GM18517 (cell line): ENCODE results near the gene LIMA1.
"Not testable (repeated sequence)": the region's sequence is repeated elsewhere in the genome, so short reads cannot be mapped to it uniquely, and the experiment has no call there.

ENCODE experiments used
- ATAC-seq: cut with Tn5 transposase; IDR thresholded peaks from one replicate; pipeline ENCODE4 v1.9.1; 2021; ENCODE audit warnings: mild to moderate bottlenecking, moderate library complexity; ENCODE audit not compliant: unreplicated experiment

Gene LIMA1

DNA sequence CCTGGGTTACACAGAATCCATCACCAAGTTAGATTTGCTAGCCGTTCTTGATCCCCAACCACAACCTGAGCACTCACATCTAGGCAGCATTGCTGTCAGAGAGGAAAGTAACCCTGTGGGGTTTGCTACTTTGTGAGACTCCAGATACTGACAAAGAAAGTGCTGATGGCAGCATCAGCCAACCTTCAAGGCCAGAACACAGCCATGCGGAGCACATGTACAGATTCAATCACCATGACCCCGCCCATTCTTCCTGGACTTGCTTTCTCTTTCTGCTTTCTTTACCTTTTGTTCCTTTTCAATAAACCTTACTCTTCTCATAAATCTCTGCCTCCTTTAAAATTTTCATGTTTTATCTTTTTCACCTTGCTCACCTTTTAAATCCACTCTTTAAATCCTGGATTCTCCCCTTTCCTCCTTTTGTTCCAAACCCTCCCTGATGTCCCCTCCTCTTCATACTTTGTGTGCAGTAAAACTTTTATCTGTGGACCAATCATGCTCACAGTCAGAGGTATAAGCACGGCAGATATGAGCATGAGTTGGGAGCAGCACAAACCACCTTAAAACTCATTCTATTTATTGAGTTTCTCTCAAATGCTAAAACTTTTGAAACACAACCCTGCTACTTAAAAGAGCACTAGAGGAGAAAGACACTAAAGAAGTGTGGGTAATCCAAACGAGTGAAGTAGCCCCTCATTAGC is 94.3 kb downstream of the LIMA1 start:
- no peak for ATAC-seq

DNA sequence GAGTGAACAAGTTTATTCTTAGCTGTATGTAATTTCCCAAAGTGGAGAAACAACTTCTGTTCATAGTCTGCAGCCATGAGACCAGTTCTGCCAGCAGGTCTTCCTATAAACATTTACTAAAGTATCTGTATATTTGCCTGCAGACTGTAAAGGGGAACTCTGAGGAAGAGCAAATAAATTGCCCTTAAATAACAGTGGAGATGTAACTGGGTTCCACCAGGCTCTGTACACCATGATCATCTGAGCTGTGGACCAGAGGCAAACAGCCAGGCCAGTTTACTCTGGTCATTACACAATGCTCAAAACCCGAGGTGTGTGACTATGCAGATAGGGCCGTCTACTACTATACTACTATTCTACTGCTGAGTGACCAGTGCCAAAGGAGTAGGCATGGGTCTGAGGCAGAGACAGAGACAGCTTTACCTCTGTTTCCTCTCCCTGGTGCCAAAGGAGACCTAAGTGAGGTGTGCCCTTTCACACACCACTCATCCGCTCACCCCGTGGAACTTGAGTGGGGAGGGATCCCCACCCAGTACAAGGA is 95.0 kb downstream of the LIMA1 start:
- ATAC-seq, result no peak

DNA sequence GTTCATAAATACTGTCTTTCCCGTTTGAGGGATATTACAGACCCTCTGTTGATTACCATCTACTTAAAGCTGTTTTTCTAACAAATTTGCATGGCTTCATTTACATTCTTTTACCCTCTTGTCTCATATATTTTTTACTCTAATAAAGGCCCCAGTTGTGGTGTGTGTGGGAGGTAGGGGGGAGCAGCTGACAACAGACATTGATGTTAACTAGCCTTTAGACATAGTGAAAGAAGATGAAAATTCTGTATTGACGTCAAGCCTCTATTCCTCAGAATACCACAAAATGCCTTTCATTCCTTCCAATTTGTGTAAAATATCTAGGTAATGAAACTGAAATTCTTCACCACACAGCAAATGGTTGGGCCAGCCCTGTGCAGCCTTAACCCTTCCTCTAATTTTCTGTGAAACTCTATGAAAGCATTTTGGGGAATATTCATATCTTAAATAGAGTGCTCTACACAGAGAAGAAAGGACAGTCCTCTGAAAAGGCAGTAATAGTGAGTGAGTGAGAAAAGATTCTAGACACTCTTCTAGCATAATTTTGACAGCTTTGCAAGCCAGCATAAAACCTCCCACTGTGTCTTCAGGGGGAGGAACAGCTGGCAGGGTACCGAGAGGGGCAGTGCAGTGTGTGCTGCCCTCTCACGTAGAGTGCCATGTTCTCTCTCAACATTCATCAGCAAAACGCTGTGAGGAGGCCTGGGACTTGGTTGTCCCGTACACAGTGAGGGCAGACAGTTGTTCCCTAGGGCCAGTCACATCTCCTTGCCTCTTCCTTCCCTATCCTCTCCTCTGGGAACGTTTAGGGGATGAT is 96.0 kb downstream of the LIMA1 start:
- peak; percentile 64 for ATAC-seq

DNA sequence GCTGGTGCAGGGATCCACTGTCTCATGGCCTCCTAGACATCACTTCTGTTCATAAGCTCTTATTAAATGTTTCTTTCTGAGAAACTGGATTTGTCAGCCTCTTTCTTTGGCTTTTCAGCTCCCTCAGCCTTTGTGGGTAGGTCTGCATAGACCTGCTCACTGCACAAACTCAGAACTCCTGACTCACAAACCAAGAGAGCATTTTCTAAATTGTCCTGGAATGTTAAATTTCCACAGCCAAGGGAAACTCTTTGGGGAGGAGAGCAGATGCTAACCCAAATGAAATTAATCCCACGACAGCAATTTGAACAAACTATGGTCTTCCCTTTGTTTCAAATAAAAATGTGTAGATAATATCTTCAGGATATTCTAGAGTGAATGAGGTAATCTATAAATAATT is 96.6 kb downstream of the LIMA1 start:
- no peak for ATAC-seq

DNA sequence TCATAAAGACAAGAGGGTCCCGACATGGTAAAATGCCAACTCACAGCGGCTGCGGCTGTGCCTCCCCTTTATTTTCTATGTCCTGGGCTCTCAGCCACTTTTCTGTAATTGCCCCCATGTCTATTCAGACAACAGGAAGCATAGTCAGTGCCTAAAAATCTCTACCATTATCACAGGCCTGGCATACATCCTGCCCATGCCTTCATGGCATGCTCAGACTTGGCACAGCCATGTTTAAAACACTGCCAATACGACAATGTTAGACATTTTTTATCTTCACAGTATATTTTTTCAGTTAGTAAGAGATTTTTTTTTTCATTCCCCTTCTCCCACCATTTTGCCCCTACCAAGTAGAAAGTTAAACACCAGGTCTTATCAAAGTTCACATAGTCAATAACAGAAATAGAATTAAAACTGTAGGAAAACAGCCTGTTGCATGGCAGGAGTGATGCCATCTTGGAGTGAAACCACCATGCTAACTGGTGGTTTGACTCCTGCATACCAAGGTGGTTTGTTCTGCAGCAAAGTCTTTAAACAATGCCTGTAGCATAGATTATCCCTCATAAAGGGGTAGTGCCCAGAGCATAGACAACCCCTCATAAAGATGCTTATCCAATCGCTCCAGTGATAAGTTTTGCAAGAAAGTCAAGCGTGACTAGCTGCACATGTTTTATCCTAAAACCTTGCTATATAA is 97.2 kb downstream of the LIMA1 start:
- ATAC-seq, result no peak

DNA sequence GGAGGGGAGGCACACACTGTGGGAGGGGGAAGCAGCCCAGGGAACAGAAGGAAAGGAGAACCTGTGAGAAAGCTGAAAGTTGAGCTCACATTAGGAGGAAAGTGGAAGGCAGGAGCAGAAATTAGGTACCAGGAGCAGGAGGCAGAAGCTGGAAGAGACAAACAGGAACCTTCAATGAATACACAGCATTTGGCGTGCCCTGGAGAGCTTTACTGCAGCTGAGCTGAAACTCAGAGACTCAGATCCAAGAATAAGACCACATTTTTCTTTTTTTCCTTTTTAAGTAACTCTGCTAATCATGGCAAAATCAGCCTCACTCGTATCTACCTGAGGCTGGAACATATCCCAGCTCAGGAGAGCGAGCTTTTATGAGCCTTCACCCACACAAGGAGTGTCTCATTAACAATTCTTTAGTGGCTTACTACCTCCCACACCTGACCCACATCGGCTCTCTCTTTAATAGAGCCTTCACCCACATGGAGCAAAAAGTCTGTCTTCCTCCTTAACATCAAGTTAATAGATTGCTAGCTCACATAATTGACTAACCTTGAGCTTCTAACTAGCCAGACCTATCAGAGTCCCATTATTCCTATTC is 97.9 kb downstream of the LIMA1 start:
- no peak for ATAC-seq

DNA sequence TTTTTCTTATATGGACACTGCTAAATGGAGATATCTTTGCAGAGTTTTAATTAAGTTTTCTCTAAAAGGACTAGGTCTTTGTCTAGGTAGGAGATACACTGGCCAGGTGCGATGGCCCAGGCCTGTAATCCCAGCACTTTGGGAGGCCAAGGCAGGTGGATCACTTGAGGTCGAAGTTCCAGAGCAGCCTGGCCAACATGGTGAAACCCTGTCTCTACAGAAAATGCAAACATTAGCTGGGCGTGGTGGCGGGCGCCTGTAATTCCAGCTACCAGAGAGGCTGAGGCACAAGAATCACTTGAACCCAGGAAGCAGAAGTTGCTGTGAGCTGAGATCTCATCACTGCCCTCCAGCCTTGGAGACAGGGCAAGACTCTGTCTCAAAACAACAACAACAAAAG is 99.1 kb downstream of the LIMA1 start:
- ATAC-seq, result no peak

DNA sequence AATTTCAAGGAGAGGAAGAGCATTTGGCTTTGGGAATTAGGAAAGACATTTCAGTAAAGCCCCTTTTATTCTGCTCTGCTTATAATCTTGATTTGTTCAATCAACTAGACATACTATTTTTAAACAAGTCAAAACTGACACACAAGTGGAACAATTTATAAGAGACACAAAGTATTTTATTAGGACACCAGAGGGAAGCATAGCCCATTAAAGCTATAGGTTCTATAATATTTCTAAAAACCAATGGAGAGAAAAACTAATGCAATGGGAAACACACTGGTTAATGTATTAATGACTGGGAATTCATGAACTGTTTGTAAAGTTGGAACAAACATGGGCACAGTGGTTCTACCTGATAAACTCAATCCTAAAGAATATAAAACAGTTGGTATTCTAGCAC is 100.9 kb downstream of the LIMA1 start:
- no peak for ATAC-seq

DNA sequence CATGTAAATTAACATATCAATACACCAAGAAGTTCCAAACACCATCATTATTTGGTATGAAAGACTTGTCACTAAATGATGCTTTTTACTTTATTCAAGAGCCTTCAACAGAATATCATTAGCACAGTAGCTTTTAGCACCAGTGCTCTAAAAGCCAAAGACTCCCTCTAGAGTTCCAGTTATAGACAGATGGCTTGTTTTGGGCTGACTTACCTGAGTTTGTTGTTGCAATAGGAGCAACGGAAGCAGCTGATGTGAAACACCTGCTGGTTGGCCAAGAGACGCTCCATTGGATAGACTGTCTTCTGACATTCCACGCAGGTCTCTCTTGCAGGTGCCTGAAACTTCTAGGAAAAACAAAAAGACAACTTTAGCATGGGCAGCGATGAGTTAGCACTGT is 101.6 kb downstream of the LIMA1 start:
- no peak for ATAC-seq

DNA sequence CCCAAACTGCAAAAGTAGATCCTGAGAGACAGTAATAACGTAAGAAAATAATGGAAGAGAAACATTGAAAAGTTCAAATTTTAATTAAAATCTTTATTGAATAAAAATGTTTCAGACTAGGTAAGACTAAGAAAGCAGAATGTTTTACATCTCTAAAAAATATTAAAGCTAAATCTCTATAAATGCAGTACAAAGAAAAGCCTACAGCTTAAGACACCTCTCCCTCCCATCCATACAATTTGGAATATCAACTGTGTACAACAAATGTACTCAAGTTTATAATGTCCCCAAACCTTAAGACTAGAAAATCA is 107.6 kb downstream of the LIMA1 start:
- ATAC-seq, result no peak

DNA sequence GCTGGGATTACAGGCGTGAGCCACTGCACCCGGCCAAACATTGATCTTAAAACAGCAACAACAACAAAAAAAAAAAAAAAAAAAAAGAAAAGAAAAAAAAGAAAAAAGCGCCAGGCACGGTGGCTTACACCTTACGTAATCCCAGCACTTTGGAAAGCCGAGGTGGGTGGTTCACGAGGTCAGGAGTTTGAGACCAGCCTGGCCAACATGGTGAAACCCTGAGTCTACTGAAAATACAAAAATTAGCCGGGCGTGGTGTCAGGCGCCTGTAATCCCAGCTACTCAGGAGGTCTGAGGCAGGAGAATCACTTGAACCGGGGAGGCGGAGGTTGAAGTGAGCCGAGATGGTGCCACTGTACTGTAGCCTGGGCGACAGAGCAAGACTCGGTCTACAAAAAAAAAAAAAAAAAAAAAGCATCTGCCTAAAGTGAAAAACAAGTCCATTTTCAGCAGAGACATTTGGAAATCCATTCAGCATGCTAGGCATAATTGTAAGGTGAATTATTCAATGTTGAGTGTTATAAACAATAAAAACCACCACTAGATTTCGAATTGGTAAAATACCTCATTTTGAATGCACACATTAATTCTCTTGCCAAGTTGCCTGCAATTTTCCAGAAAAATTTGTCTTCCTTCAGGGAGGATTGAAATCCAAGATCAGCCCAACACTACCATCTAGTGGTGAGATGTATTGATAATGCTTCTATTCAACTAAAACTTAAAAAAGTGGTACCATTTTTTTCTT is 108.2 kb downstream of the LIMA1 start:
- no peak for ATAC-seq

DNA sequence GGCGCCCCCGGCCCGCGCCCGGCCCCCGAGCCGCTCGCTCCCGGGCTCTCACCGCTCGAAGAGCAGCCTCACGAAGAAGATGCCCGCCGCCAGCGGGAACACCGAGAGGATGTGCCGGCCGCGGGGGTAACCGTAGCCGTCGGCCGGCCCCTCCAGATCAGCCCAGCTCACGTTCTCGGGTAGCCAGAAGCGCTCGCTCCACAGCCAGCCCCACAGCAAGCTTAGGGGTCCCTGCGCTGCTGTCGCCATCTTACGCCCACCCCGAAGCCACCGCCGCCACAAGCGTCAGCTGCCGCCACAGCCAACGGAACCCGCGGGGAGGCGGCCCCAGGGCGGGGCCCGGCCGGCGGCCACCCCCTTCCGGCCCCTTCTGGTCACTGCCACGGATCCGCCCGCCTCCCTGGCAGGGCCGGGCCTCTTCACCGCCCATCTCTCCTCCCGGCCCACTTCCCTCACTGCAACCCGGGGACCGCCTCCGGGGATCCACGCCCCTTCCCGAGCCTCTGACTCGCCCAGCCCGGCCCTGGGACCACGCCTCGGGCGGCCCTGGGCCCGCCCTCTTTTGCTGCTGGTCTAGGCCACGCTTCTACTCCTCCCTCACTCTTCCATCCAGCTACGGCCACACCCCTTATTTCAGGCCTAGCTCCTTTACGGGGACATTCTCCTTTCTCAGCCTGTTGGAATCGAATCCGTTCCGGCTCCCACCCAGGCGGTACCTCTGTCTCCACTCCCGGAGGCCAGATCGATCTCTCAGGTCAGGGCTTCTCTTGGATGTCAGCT is 116.1 kb downstream of the LIMA1 start, which contains the start of gene CERS5:
TSS of gene CERS5 (minus strand) at position 321 of the 780 bp plus-strand sequence. CDS start at position 249, 72 bp downstream.
- peak; percentile 97 for ATAC-seq

DNA sequence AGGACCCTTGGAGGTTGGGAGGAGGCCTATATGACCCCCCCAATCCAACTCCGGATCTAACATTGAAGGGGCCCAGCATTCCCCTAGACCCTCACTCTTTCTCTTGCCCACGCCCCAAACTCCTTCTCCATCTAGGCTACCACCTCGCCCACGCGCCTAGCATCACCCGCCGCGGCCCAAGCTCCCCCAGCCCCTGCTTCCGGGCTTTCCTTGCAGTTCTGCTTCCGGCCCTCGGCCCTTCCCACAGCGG is 116.6 kb downstream of the LIMA1 start:
- ATAC-seq, result no peak

DNA sequence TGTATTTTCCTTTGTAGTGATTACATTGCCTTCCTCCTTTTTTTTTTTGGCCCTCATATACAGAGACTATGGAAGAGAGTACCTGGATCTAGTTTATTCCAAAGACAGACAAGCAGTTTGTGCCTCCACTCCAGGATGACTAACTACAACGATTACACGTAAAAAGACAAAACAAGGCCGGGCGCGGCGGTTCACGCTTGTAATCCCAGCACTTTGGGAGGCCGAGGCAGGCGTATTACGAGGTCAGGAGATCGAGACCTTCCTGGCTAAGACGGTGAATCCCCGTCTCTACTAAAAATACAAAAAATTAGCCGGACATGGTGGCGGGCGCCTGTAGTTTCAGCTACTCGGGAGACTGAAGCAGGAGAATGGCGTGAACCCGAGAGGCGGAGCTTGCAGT is 118.4 kb downstream of the LIMA1 start:
- ATAC-seq, result no peak

DNA sequence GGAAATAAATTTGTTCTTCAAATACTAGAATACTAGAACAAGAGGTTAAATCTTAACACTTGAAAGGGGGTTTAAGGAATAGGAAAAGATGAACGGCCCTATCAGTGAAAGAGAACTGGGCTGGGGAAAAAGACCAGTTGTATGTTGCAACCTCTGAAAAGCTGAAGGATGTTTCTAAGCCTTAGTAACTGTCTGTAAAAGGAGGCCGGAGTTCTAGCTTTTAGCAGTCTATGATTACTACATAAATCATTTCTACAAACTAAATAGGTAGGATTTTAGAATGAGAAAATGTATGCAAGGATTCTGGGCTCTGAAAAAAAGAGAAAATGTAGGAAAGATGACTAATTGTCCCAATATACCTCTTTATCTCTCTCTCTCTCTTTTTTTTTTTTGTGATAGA is 121.1 kb downstream of the LIMA1 start:
- ATAC-seq, result no peak

DNA sequence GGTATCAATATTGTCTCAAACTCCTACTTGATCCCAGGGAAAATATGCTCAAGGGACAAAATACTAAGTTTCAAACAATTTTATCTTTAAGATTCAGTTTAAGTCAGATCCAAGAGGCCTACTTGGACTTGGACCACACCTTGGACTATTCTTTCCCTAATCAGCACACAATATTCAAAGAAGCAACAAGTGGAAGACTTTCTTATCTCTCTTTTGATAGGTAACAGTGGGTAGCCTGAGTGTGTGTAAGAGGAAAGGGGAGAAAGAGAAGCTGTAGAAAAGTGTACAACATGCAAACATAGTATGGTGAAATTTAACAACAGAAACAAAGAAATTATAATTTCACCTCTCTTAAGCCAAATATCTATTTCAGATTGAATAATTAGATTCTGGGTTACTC is 122.7 kb downstream of the LIMA1 start:
- no peak for ATAC-seq

DNA sequence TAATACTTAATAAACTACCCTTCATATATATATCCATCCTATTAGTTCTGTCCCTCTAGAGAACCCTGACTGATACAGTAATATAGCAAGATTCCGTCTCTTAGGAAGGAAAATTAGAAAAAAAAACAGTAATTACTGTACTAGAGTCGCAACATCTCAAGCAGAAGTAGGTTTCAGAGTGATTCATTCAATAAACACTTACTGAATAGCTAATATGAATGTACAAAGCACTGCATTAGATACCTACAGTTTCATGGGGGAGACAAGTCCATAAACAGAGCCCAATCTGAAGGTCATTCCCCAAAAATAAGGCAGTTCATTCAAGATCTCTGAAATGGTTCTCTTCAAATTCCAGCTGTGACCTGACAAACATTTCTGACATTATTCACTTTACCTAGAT is 126.1 kb downstream of the LIMA1 start:
- no peak for ATAC-seq

DNA sequence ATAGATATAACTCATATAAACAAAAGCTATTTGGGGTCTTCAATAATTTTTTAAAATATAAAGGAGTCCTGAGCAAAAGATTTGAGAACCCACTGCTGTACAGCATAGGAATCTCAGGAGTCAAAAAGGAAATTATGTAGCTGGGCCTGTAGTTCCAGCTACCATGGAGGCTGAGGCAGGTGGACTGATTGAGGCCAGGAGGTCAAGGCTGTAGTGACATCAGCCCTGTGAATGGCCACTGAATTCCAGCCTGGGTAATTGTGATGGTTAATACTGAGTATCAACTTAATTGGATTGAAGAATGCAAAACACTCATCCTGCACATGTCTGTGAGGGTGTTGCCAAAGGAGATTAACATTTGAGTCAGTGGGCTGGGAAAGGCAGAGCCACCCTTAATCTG is 126.7 kb downstream of the LIMA1 start:
- no peak for ATAC-seq

DNA sequence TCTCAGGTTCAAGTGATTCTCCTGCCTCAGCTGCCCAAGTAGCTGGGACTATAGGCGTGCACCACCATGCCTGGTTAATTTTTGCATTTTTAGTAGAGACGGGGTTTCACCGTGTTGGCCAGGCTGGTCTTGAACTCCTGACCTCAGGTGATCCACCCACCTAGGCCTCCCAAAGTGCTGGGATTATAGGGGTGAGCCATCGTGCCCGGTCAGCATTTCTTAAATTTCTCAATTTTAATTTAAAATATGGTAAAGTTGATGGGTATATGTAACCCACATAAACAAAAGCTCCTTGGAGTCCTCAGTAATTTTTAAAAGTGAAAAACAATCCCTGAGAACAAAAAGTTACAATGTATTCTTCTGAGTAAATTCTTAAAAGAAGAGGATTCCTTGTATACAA is 128.4 kb downstream of the LIMA1 start:
- ATAC-seq, result not testable (repeated sequence)

DNA sequence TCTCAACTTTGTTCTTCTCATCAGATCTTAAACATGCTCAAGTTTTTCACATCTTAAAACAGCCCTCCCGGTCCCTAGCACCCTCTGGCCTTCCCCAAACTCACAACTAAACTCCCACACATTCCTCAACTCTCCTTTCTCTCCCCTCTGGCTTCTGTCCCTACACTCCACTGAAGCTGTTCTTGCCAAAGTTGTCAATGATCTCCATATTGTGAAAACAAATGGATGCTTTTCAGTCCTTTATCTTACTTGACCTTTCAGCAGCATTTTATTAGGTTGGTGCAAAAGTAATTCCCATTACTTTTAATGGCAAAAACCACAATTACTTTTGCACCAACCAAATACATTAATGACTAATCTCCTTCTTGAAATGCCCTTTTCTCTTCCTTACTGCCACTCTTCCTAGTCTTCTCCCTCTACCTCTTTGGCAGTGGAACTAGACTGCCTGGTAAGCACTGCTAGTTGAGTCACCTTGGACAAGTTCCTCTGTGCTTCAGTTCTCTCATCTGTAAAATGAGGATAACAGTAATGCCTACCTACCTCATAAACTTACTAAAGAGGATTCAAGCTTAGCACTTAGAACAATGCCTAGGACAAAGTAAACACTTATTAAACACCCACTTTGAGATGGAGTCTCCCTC is 132.2 kb downstream of the LIMA1 start:
- no peak for ATAC-seq
